ENCODE measurements around the gene VPS37D.
"Not testable (repeated sequence)": the region's sequence is repeated elsewhere in the genome, so short reads cannot be mapped to it uniquely, and the experiment has no call there.

VPS37D gene

GRCh38 chr7:73659983-73660382 is 7.6 kb upstream of the VPS37D start:
- H3K27ac ChIP-seq = no peak overlapping the region
- no peak for DNase-seq (ENCODE audit: low spot score)
- TF ChIP-seq, protein P1, sequence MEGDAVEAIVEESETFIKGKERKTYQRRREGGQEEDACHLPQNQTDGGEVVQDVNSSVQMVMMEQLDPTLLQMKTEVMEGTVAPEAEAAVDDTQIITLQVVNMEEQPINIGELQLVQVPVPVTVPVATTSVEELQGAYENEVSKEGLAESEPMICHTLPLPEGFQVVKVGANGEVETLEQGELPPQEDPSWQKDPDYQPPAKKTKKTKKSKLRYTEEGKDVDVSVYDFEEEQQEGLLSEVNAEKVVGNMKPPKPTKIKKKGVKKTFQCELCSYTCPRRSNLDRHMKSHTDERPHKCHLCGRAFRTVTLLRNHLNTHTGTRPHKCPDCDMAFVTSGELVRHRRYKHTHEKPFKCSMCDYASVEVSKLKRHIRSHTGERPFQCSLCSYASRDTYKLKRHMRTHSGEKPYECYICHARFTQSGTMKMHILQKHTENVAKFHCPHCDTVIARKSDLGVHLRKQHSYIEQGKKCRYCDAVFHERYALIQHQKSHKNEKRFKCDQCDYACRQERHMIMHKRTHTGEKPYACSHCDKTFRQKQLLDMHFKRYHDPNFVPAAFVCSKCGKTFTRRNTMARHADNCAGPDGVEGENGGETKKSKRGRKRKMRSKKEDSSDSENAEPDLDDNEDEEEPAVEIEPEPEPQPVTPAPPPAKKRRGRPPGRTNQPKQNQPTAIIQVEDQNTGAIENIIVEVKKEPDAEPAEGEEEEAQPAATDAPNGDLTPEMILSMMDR (IDR thresholded peaks at IDR 0.05) = no peak
- H3K4me3 ChIP-seq = no peak overlapping the region

GRCh38 chr7:73660594-73660993 is 7.0 kb upstream of the VPS37D start:
- not testable (repeated sequence) for H3K27ac ChIP-seq; H3K4me3 ChIP-seq; DNase-seq (ENCODE audit: low spot score)

GRCh38 chr7:73663033-73663432 is 4.6 kb upstream of the VPS37D start:
- DNase-seq (ENCODE audit: low spot score) = no peak
- TF ChIP-seq, protein P1 (IDR thresholded peaks at IDR 0.05) = no peak
- H3K27ac ChIP-seq = no peak overlapping the region
- no peak overlapping the region for H3K4me3 ChIP-seq

DNA sequence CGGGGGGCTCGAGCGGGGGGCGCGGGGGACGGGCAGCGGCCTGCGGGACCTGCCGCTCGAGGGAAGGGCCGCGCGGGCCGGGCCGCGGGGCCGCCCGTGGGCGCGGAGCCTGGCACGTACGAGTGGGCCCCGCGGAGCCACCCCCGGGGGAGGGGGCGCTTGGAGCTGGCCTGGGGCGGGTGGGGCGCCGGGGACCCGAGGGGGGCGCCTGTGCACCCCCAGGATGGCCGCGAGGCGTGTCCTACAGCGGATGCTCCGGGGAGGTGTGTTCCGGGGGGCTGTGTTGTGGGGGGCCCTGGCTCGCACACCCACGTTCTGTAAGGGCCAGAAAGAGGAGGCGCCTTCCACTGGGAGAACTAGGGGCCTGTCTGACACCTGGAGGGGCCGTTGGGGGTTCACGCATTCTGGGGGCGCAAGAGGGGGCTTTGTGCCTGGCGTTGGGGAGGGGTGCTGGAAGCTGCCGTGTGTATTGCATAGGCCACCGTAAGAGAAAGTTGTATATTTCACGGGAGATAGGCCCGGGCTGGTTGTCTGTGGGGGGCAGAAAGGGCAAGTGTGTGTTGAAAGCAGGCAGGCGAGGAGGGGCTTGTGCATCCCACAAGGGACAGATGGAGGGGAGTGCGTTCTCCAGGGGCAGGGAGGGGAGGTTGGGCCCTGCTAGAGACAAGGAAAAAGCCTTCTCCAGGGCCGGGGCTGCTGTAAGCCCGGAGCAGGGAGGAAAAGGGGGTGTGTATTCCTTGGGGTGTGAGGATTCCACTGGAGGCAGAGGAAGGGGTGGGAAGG is 663 bp downstream of the VPS37D start:
- TF ChIP-seq, protein P1 (IDR thresholded peaks at IDR 0.05) = no peak
- DNase-seq (ENCODE audit: low spot score) = no peak
- peak overlapping the region; percentile 86 for H3K4me3 ChIP-seq
- H3K27ac ChIP-seq = no peak overlapping the region

DNA sequence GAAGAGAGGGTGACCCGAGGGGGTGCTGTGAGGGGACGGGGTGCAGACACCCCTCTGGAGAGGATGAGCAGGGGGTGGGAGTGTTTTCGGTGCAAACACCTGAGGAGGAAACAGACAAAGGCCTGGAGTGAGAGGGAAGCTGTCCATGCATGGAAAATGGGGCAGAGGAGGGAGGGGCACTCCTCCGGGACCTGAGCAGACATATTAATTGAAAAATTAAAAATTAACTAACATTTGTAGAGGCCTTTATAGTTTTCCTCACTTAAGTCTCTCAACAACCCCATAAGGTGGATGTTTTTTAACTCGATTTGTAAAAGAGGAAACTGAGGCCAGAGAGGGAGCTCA is 1.2 kb downstream of the VPS37D start:
- Histone ChIP-seq H3K27ac (no peak overlapping the region), H3K4me3 (peak overlapping the region; percentile 86)
- TF ChIP-seq, protein P1 (IDR thresholded peaks at IDR 0.05) = no peak
- no peak for DNase-seq (ENCODE audit: low spot score)

DNA sequence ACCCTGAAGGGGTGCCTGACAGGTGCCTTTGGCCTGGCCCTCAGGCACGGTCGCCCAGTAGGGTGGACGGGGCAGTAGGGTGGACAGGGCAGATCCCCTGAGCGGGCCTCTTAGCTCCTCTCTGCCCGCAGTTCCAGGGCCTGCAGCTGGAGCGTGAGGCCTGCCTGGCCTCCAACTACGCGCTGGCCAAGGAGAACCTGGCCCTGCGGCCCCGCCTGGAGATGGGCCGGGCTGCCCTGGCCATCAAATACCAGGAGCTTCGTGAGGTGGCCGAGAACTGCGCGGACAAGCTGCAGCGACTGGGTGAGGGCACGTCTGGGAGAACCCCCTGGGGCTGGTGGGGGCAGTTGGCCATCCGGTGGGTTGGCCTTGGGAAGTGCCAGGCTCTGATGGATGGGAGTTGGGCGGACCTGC is 1.7 kb downstream of the VPS37D start:
- Histone ChIP-seq H3K4me3 (no peak overlapping the region), H3K27ac (no peak overlapping the region)
- TF ChIP-seq, protein P1 (IDR thresholded peaks at IDR 0.05) = no peak
- DNase-seq (ENCODE audit: low spot score) = no peak

DNA sequence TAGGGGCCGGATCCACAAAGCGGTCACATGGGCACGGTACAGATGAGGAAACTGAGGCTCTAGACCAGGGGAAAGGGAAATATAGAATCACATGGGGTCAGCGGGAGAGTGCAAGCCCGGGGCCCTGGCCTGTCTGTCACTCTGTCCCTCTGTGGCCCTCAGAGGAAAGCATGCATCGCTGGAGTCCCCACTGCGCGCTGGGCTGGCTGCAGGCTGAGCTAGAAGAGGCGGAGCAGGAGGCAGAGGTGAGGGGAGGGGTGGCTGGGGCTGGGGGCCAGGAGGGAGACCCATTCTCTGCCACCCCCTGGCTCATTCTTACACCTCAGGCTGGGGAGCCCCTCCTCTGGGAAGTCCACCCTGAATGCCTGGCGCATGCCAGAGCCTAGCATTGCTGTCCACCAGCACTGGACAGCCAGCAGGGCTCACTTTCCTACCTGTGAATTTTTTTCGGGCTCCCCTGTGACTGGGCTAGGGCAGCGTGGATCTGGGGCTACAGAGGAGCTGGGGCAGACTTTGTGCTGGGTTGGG is 2.3 kb downstream of the VPS37D start:
- no peak for DNase-seq (ENCODE audit: low spot score)
- Histone ChIP-seq H3K27ac (no peak overlapping the region), H3K4me3 (no peak overlapping the region)
- TF ChIP-seq, protein P1 (IDR thresholded peaks at IDR 0.05) = no peak
